NCI-H187 (cell line): ENCODE data around the gene ADRA2C.
"Not testable (repeated sequence)": the region's sequence is repeated elsewhere in the genome, so short reads cannot be mapped to it uniquely, and the experiment has no call there.

ENCODE experiments used
- DNase-seq, 2 experiments: peaks; one replicate each; lab custom pipeline; 2025; lab: John Stamatoyannopoulos, UW

The ADRA2C gene

DNA sequence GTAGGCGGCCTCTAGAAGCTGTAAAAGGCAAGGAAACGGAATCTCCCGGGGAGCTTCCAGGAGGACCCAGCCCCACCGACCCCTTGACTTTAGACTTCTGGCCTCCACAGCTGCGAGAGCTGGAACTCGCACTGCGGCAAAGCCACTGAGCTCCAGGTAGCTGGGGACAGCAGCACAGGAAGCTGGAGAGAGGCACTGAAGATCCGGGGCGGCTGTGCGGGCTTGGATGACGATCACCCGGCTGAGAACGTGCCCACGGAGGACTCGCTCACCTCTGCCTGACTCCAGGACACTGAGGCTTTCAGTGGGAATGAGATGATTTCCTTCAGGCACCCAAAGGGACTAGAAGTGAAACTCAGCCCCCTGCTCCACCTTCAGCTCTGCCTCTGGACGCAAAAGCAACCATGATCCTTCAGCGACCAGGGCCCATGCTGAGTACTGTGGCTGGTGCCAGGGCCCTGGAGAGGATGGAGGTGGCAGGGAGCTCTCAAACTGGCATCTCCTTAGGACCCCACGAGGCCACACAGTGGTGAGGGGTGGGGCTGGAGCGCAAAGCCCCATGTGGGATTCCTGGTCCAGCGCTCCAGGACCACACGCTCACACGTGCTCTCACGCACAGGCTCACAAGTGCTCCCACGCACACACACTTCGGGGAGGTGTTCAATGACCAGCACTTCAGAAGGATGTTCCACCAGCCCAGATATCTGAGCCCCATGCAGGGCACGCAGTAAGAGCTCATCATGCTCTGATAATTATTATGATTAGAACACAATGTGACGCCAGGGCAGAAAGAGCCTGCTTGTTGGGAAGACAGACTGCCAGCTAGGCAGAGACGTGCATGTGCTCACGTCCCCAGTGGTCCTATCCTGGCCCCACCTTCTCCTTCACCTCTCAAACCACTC, 47.2 kb downstream of the ADRA2C start:
- no peak for DNase-seq

DNA sequence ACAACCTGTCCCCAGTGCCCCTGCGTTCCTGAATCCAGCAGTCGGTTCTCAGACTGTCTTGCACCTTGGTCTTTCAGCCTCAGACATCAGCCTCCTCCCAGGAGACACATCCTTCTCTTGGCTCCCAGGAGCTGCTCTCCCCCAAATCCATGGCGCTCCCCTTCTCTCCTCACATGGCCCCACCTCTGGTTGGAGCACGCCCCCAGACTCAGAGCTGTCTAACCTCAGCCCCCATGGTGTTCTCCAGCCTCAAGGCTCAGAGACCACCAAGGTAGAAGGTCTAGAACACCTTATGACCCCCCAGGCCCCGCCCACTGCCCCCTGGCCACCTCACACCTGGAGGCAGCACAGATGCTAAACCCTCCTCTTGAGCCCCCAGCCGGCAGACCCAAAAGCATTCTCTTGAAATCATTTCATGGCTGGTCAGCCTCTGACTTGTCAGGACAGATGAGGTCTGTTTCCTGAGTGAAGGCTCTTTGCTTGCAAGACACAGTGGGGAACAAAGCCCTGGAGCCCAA, 47.9 kb downstream of the ADRA2C start:
- no peak for DNase-seq

DNA sequence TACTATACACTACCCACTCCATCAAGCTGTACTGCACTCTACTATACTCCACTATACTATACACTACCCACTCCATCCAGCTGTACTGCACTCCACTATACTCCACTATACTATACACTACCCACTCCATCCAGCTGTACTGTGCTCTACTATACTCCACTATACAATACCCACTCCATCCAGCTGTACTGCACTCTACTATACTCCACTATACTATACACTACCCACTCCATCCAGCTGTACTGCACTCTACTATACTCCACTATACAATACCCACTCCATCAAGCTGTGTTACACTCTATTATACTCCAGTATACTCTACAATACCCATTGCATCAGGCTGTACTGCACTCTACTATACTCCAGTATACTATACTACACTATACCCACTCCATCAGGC, 48.7 kb downstream of the ADRA2C start:
- not testable (repeated sequence) for DNase-seq

DNA sequence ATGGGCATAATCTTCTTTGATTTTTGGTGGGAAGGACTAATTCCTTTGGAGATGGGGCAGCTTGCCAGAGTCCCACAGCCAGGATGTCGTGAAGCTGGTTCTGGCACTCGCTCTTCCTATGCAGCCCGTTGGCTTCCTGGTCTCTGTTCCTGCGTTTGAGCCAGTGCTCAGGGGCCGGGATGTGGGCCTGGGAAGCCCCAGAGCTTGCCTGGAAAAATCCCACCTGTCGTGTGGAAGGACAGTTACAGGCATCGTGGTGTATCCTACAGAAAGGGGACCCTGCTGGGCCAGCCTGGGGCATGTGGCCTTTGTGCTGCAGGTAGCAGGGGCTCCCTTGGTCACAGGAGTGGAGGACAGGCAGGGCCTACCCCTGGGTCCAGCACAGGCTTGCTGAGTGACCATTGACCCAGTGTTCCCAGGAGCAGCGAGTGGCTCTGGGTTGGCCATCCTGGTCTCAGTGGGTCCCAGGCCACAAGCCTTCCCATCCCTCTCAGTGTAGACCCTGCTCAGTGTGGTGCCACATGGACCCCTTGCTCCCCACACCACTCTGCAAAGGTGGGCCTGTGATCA, 50.2 kb downstream of the ADRA2C start:
- DNase-seq, result no peak

DNA sequence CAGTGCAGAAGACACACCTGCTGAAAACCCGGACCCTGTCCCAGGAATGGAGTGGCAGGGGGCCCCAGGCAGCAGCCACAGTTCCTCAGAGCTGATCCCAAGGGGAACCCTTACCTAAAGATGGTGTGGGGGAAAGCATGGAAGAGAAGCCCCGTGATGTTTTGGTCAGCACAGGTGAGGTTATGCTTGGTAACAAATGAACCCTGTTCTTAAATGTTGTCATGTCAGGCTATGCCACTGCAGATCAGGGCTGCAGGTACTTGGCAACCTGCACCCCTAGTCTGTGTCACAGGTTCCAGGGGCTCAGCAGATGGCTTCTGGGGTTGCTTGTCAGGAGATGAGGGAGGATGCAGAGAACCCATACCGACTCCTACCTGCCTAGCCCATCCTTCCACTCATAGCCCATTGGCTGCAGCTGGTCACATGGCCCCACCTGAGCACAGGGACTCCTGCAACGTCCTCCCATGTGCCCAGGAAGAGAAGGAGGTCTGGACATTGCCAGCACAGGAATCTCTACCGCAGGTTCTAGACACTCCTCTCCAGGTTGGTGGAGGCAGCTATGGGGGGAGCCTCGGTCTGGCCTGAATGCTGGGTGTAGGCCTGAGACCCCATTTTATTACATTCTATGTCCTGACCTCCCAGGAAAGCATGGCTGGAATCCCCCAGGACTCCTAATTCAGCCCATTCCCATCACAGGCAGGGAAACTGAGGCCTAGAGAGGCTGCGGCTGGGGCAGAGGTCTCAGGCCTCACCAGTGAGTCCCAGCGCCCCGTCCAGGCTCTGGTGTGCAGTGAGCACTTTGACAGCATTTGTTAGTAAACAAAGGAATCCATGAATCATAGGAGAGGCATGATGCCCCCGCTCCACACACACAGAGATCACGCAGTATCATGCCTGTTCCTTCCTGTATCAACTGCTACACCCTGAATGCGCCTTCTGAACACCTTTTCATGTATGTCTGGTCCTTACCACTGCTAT, 51.1 kb downstream of the ADRA2C start:
- no peak for DNase-seq
